K562 (cell line): ENCODE data around the gene ELK4. TPM values are rescaled to one million over a fixed set of nuclear protein-coding genes. Genes with fewer than 3 reads are reported as not detected.

Experiments used
- ATAC-seq: fragments of 200-7000 bp; cut with Tn5 transposase; 3 replicates; pipeline ENCODE4 v1.9.1; 2020; ENCODE audit warnings: moderate library complexity
- BruUV-seq: library from RNA; stranded (reverse); fragments of 400-500 nt; replicated peaks from 2 replicates; lab custom pipeline; 2021; lab: Mats Ljungman, UMichigan
- CTCF ChIA-PET: fragments of 300-600 bp; formaldehyde crosslinking; extraction: SDS; loops from one replicate; lab custom pipeline; 2021; ENCODE audit warnings: low intra/inter-chr PET ratio; lab: Yijun Ruan, JAX
- POLR2A ChIA-PET: fragments of 300-600, 350-650 bp; sonication (Branson Sonifier 250); formaldehyde crosslinking; extraction: SDS; loops from one replicate; lab custom pipeline; 2021; ENCODE audit warnings: antibody characterized with exemption, inconsistent platforms; lab: Yijun Ruan, JAX
- DNase-seq, 4 experiments: peaks; one replicate each; pipeline versions ENCODE4 v3.0.0 to v3.0.0-alpha.2; 2011 to 2018; ENCODE audit warnings: low spot score in 3 of 4, mixed read lengths in 3 of 4; ENCODE audit errors: extremely low read depth in 1 of 4
- FAIRE-seq: peaks from 2 replicates; lab custom pipeline; 2011; peaks lifted over from hg19 to GRCh38; lab: Jason Lieb, UNC
- H2AFZ ChIP-seq: 2 replicates; pipeline ENCODE4 v1.6.0; 2011; ENCODE audit warnings: low read depth, low read length, control low read depth, inconsistent platforms
- H3K27ac ChIP-seq: fragments of 200-600 bp; 3 replicates; pipeline ENCODE4 v1.8.0; 2011; ENCODE audit warnings: low read depth, mild to moderate bottlenecking, control low read depth, inconsistent platforms, low read length, moderate library complexity, mixed read lengths; ENCODE audit errors: extremely low read depth
- H3K27me3 ChIP-seq, 2 experiments: fragments of 300-600 bp in 1 of 2; 2 replicates in 1 of 2; 3 replicates in 1 of 2; pipeline versions ENCODE4 v1.6.0 to v1.8.0; 2011; ENCODE audit warnings: inconsistent platforms in 2 of 2, low read length in 2 of 2, mild to moderate bottlenecking in 1 of 2, mixed read lengths in 1 of 2, moderate library complexity in 1 of 2; ENCODE audit not compliant: control insufficient read depth in 2 of 2, insufficient read depth in 2 of 2
- H3K36me3 ChIP-seq: fragments of 300-600 bp; 3 replicates; pipeline ENCODE4 v1.8.0; 2011; ENCODE audit warnings: mild to moderate bottlenecking, low read length, inconsistent platforms; ENCODE audit not compliant: control insufficient read depth, insufficient read depth
- H3K4me1 ChIP-seq, 2 experiments: fragments of 200-600 bp in 1 of 2; replicated peaks in 1 of 2; 2 replicates in 1 of 2; 3 replicates in 1 of 2; pipeline versions ENCODE4 v1.5.1 to v1.8.0; 2011; ENCODE audit warnings: inconsistent platforms in 2 of 2, low read length in 2 of 2, mild to moderate bottlenecking in 1 of 2, mixed read lengths in 1 of 2, moderate library complexity in 1 of 2; ENCODE audit not compliant: control insufficient read depth in 2 of 2, insufficient read depth in 2 of 2
- H3K4me2 ChIP-seq: 2 replicates; pipeline ENCODE4 v1.6.1; 2011; ENCODE audit warnings: low read length, control low read depth, inconsistent platforms, mixed read lengths; ENCODE audit not compliant: insufficient read depth
- H3K4me3 ChIP-seq: fragments of 200-600 bp; sonication (generic), shearing (Covaris generic); 2 replicates; pipeline ENCODE4 v1.5.1; 2016; ENCODE audit warnings: control low read depth, inconsistent platforms
- H3K79me2 ChIP-seq: fragments of 200-600 bp; 3 replicates; pipeline ENCODE4 v1.8.0; 2011; ENCODE audit warnings: low read length, inconsistent platforms; ENCODE audit not compliant: control insufficient read depth, insufficient read depth
- H3K9ac ChIP-seq, 2 experiments: 2 replicates each; pipeline versions ENCODE4 v1.6.0 to v1.6.1; 2011; ENCODE audit warnings: low read depth in 2 of 2, low read length in 2 of 2, control low read depth in 1 of 2, inconsistent platforms in 1 of 2, mild to moderate bottlenecking in 1 of 2, mixed read lengths in 1 of 2; ENCODE audit not compliant: insufficient read depth in 1 of 2
- H3K9me1 ChIP-seq: one replicate; pipeline ENCODE4 v1.6.0; 2011; ENCODE audit warnings: inconsistent platforms, mild to moderate bottlenecking, low read length, moderate library complexity; ENCODE audit not compliant: control insufficient read depth, insufficient read depth
- H3K9me3 ChIP-seq: replicated peaks from 2 replicates; pipeline ENCODE4 v1.5.1; 2011; ENCODE audit warnings: low read depth, low read length, inconsistent platforms; ENCODE audit not compliant: control insufficient read depth, insufficient read depth
- H4K20me1 ChIP-seq: replicated peaks from 2 replicates; pipeline ENCODE4 v1.6.1; 2011; ENCODE audit warnings: low read length, inconsistent platforms, mixed read lengths; ENCODE audit not compliant: control insufficient read depth, insufficient read depth
- ESRRA ChIP-seq: fragments of 450-650 bp; IDR thresholded peaks from 2 replicates; pipeline ENCODE4 v1.6.1; 2014; ENCODE audit warnings: low read depth, mild to moderate bottlenecking, moderate library complexity, borderline replicate concordance
- GATAD2A ChIP-seq: fragments of 450-650 bp; IDR thresholded peaks from 2 replicates; pipeline ENCODE4 v1.6.1; 2017
- NFIC ChIP-seq: fragments of 450-650 bp; IDR thresholded peaks from 2 replicates; pipeline ENCODE4 v1.6.1; 2017; ENCODE audit warnings: mild to moderate bottlenecking, inconsistent platforms
- PHB2 ChIP-seq: fragments of 450-650 bp; IDR thresholded peaks from 2 replicates; pipeline ENCODE4 v1.6.1; 2017; ENCODE audit warnings: low read depth
- PRPF4 ChIP-seq: fragments of 200-400 bp; formaldehyde crosslinking; IDR thresholded peaks from one replicate; pipeline ENCODE4 v1.6.1; 2017; ENCODE audit warnings: low read length, low read depth, mild to moderate bottlenecking; ENCODE audit not compliant: insufficient read depth, poor library complexity, severe bottlenecking
- SRF ChIP-seq, 2 experiments: fragments of 250-450, 450-650 bp in 1 of 2; sonication (Bioruptor Pico) in 1 of 2; sonication (generic) in 1 of 2; formaldehyde crosslinking; IDR thresholded peaks; 2 replicates each; pipeline versions ENCODE4 v1.5.0 to v1.5.1; 2020 to 2022; ENCODE audit warnings: mild to moderate bottlenecking in 1 of 2, missing genetic modification reagents in 1 of 2
- ZFX ChIP-seq: sonication (generic); formaldehyde crosslinking; IDR thresholded peaks from 2 replicates; pipeline ENCODE4 v1.8.0; 2022; ENCODE audit warnings: mild to moderate bottlenecking, missing genetic modification reagents, moderate library complexity
- WGBS: fragments of 100-300 bp; shearing (Covaris generic); methylation state at CpG from one replicate; pipeline ENCODE4 v1.1.6; 2016; ENCODE audit warnings: low coverage, mixed read lengths; ENCODE audit not compliant: insufficient coverage; ENCODE audit errors: missing lambda C conversion rate; 5-methylcytosine and 5-hydroxymethylcytosine counted together
- in situ Hi-C: fragments of 300-500 bp; cut with MboI; formaldehyde crosslinking; loops from 4 replicates; pipeline ENCODE4 v1.15.0; 2018; ENCODE audit warnings: inconsistent platforms, mixed read lengths
- intact Hi-C: fragments of 100-400 bp; cut with micrococcal nuclease; formaldehyde crosslinking; loops from 2 replicates; pipeline ENCODE4 v1.14.2; 2022
- polyA plus RNA-seq, 8 experiments: library from polyadenylated mRNA; depleted of rRNA in 4 of 8; stranded (reverse) in 5 of 8; unstranded in 3 of 8; fragments of >200 nt; fragmentation: Nextera tagmentation in 2 of 8; fragmentation: Illumina TruSeq in 1 of 8; extraction: Ambion mirVana in 2 of 8; extraction: Trizol in 1 of 8; gene quantifications; 2 replicates each; pipeline versions ENCODE4 v1.2.1 to v1.2.3, GENCODE V29; 2011 to 2014; ENCODE audit warnings: inconsistent platforms in 1 of 8, missing spikeins in 1 of 8
- total RNA-seq, 7 experiments: library from RNA; depleted of rRNA in 6 of 7; stranded (reverse); fragments of >200 nt in 6 of 7; fragmentation: Illumina TruSeq in 2 of 7; extraction: Trizol in 2 of 7; gene quantifications; 2 replicates each; pipeline versions ENCODE4 v1.2.1 to v1.2.3, GENCODE V29; 2011 to 2021; ENCODE audit warnings: low replicate concordance in 1 of 7
- TF ChIP-seq, protein P1 (sequence below), 2 experiments: fragments of 450-650 bp; conservative IDR thresholded peaks; 2 replicates each; pipeline ENCODE4 v1.6.1; 2017; ENCODE audit warnings: mild to moderate bottlenecking in 2 of 2, moderate library complexity in 2 of 2
- TF ChIP-seq, protein P2 (sequence below): fragments of 250-450 bp; sonication (Bioruptor Pico); IDR thresholded peaks from 2 replicates; pipeline ENCODE4 v1.5.0; 2020; ENCODE audit warnings: mild to moderate bottlenecking, borderline replicate concordance
- TF ChIP-seq, protein P3 (sequence below): fragments of 450-650 bp; IDR thresholded peaks from 2 replicates; pipeline ENCODE4 v1.6.1; 2016; ENCODE audit warnings: low read depth, mild to moderate bottlenecking, moderate library complexity

The ELK4 gene
- total and polyA plus RNA-seq, 9 of the 15 experiments (the other 6 are each of a cell fraction or from before 2014, with no cell fraction given), result 2.0 to 21.7 (median 9.2) TPM

DNA sequence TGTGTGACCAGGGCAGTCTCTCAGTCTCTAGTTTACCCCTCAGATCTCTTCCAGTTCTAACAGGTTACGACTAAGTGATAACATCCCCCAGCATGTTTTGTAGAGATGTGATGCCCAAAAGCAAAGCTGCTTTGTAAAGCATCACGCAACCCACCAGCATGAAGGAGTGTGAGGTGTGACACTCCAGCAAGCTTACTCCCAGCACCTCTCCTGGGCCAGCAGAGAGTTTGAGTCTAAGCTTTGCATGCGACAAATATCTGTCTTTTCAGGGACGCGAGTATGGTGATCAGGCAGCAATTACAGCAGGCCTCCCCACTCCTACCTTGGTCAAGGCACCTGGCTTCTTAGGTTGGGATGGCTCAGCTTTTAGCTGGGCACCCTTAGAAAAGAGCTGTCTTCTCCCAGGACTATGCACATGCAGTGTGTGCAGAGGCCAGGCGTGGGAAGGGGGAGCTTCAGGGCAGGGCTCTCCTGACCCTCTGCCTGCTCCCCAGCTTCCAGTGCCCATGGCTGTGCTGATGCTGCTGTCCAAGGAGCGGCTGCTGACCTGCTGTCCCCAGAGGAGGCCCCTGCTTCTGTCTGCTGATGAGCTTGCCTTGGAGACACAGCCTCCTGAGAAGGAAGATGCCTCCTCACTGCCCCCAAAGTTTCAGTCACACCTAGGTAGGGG, 48.2 kb downstream of the ELK4 start (continued):
- TF ChIP-seq, protein P1, sequence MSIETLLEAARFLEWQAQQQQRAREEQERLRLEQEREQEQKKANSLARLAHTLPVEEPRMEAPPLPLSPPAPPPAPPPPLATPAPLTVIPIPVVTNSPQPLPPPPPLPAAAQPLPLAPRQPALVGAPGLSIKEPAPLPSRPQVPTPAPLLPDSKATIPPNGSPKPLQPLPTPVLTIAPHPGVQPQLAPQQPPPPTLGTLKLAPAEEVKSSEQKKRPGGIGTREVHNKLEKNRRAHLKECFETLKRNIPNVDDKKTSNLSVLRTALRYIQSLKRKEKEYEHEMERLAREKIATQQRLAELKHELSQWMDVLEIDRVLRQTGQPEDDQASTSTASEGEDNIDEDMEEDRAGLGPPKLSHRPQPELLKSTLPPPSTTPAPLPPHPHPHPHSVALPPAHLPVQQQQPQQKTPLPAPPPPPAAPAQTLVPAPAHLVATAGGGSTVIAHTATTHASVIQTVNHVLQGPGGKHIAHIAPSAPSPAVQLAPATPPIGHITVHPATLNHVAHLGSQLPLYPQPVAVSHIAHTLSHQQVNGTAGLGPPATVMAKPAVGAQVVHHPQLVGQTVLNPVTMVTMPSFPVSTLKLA (conservative IDR thresholded peaks at IDR 0.05), result no peak
- TF ChIP-seq GATAD2A (no peak), PRPF4 (no peak), PHB2 (no peak), ZFX (CRISPR knock-in tag) (no peak)

DNA sequence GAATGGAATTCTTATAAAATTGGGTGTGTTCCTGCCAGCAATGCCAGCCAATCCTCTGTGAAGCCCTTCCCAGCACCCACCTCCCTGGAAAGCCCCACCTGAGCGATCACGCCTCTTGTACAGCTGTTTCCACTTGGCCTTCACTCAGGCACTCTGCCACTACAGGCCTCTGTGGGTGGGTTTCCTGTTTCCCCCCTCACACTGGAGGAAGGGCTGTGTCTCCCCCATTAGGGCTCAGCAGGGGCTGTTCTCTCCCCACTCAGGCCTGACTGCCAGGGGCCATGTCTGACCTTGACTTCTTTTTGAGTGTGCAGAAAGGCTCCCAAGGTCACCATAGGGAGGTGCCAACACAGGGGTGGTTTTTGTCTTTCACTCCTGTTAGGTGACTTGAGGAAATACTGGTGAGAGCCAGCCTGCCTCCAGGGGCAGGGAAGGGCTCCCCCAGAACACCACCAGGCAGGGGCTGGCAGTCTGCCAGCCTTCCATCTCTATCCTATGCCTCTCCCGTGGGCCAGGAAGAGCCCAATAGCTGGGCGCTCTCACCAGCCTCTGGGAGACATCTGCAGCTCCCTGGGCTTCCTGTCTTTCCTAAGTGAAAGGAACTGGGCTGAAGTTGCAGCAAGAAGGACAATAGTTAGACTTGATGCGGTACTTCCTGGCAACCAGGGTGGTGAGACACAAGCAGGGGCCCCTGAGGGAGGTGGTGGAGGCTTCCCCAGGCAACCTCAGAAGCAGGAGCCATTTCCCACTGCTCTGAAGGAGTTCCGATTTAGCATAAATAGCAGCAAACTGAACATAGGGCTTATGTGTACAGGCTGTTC, 49.1 kb downstream of the ELK4 start:
- Histone ChIP-seq H3K9me1 (no peaks in the 10 kb centered on the region), H3K9me3 (no peaks in the 10 kb centered on the region), H3K27ac (no peak overlapping the region), H3K36me3 (no peaks in the 10 kb centered on the region), H3K9ac (no peak overlapping the region), H3K79me2 (no peaks in the 10 kb centered on the region), H3K4me3 (no peak overlapping the region), H4K20me1 (peaks cover 33% of the 10 kb centered on the region), H3K4me2 (no peak overlapping the region), H3K27me3 (peaks cover 50 to 71% of the 10 kb centered on the region in 2 experiments), H3K4me1 (peaks cover 0 to 7% of the 10 kb centered on the region in 2 experiments; a peak in 1 of 5 replicates), H2AFZ (no peak overlapping the region)
- WGBS, result 4% methylated on average over 6 of the region's 6 CpGs
- intact Hi-C loops (no loop called here), in situ Hi-C loops (no loop called here)
- FAIRE-seq (no peak), DNase-seq (no peak), ATAC-seq (no peak)
- BruUV-seq, result no TSS peak
- ChIA-PET POLR2A (interaction anchor here (0.8 to 1.1 kb wide), 4 partner anchors 9 to 159 kb away, joined by 3 to 5 read pairs (median 3); no protein-coding TSS in a partner anchor), CTCF (no interaction called here)
- peak; percentile 27; the same call in 1 of the 2 replicates for TF ChIP-seq ESRRA
- peak; percentile 63 for TF ChIP-seq NFIC
- no peak for TF ChIP-seq SRF (CRISPR knock-in tag; IDR thresholded peaks at IDR 0.05)
- TF ChIP-seq, protein P2, sequence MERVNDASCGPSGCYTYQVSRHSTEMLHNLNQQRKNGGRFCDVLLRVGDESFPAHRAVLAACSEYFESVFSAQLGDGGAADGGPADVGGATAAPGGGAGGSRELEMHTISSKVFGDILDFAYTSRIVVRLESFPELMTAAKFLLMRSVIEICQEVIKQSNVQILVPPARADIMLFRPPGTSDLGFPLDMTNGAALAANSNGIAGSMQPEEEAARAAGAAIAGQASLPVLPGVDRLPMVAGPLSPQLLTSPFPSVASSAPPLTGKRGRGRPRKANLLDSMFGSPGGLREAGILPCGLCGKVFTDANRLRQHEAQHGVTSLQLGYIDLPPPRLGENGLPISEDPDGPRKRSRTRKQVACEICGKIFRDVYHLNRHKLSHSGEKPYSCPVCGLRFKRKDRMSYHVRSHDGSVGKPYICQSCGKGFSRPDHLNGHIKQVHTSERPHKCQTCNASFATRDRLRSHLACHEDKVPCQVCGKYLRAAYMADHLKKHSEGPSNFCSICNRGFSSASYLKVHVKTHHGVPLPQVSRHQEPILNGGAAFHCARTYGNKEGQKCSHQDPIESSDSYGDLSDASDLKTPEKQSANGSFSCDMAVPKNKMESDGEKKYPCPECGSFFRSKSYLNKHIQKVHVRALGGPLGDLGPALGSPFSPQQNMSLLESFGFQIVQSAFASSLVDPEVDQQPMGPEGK, result no peak
- TF ChIP-seq, protein P3, sequence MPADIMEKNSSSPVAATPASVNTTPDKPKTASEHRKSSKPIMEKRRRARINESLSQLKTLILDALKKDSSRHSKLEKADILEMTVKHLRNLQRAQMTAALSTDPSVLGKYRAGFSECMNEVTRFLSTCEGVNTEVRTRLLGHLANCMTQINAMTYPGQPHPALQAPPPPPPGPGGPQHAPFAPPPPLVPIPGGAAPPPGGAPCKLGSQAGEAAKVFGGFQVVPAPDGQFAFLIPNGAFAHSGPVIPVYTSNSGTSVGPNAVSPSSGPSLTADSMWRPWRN, result no peak
